GM12873 (cell line): ENCODE data around the gene XPNPEP3.

ENCODE experiments used
- CTCF ChIP-seq: IDR thresholded peaks from 2 replicates; pipeline ENCODE4 v1.5.1; 2012; ENCODE audit warnings: low read depth, mild to moderate bottlenecking, moderate library complexity, low read length, control low read depth; ENCODE audit not compliant: insufficient read depth; ENCODE audit errors: missing control alignments

Gene XPNPEP3

GRCh38 chr22:40979198-40979597, 122.2 kb downstream of the XPNPEP3 start:
- TF ChIP-seq CTCF: no peak

GRCh38 chr22:40979871-40980270, 122.9 kb downstream of the XPNPEP3 start:
- no peak for TF ChIP-seq CTCF
